Measurements from ENCODE around the gene IL5.
"Not testable (repeated sequence)": the region's sequence is repeated elsewhere in the genome, so short reads cannot be mapped to it uniquely, and the experiment has no call there.

The IL5 gene

DNA sequence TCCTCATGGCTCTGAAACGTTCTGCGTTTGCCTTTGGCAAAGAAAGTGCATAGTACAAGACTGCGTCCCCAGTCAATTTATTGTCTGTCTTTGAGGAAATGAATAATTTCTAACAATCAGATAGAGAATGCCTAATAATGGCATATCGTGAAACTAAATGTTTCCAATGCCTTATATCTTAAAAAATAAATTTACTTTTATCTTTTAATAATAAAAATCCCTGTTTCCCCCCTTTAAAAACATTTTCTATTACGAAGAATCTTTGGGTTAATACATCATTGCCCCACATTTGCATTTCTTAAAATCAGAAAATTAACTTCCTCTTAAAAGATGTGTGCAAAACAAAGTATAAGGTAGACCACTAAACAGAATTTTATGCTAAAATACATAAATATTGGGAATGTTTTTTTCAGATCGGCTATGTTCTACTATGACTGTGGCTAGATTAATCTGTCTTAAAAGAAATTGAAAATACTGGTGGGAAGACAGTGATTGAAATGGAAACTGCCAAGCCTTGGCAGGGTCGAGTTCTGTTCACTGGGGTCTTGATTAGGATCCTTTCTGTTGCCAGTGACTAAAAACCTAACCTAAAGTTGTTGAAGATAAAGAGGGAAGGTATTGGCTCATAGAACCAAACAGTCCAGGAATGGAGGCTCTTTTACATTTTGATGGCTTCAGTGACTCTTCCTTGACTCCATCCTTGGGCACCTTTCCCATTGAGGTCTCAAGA lies at the start of gene IL5:
Gene IL5 (minus strand): TSS at position 51 of the 730 bp plus-strand sequence. CDS start 44 bp downstream, at position 7.
- Histone ChIP-seq H3K4me1 (ENCODE audit: control insufficient read depth, insufficient read depth, low read length) (no peaks in the 10 kb centered on the region), H3K36me3 (ENCODE audit: control insufficient read depth, insufficient read depth, low read length) (no peaks in the 10 kb centered on the region), H3K9me3 (ENCODE audit: control insufficient read depth, low read length) (no peaks in the 10 kb centered on the region), H3K9ac (ENCODE audit: low read length) (no peak within 1 kb of the TSS), H3K4me3 (ENCODE audit: low read length) (no peak within 1 kb of the TSS), H3K27me3 (ENCODE audit: control insufficient read depth, insufficient read depth, low read length) (no peaks in the 10 kb centered on the region)

DNA sequence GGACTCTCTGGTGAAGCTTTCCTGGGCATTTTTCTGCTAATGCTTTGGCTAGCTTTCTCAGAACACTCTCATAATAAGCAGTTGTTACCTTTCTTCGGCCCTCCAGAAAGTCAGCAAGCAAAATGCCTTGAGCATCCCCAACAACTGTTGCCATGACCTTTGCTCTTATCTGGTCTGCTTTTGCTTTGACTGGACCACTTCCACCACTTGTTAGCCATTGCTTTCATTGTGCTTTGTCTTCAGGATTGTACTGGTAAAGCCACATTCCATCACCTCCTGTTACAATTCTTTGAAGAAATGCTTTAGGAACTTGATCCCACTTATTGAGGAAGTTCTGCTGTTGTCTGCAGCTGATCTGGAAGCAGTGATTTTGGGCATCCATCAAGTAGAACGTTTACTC lies 49.2 kb upstream of the IL5 start:
- Histone ChIP-seq H3K36me3 (ENCODE audit: control insufficient read depth, insufficient read depth, low read length) (peaks cover 4% of the 10 kb centered on the region), H3K9ac (ENCODE audit: low read length) (no peak overlapping the region), H3K4me3 (ENCODE audit: low read length) (no peak overlapping the region), H3K27me3 (ENCODE audit: control insufficient read depth, insufficient read depth, low read length) (no peaks in the 10 kb centered on the region), H3K4me1 (ENCODE audit: control insufficient read depth, insufficient read depth, low read length) (no peaks in the 10 kb centered on the region), H3K9me3 (ENCODE audit: control insufficient read depth, low read length) (no peaks in the 10 kb centered on the region)

DNA sequence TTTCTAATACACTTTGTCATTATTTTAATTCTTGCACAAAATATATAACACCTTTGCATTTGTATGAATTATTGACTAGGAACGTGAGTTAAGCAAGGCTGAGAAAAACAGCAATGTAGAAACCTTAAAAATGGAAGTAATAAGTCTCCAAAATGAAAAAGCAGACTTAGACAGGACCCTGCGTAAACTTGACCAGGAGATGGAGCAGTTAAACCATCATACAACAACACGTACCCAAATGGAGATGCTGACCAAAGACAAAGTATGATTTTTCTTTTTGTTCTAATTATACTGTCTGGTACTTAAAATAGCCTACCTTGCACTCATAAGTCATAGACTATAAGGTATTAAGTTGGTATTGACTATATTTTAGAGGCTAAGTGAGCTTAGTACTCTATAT lies 47.8 kb upstream of the IL5 start:
- H3K36me3 ChIP-seq (ENCODE audit: control insufficient read depth, insufficient read depth, low read length): no peaks in the 10 kb centered on the region
- no peaks in the 10 kb centered on the region for H3K4me1 ChIP-seq (ENCODE audit: control insufficient read depth, insufficient read depth, low read length)
- H3K9ac ChIP-seq (ENCODE audit: low read length): no peak overlapping the region
- H3K9me3 ChIP-seq (ENCODE audit: control insufficient read depth, low read length): no peaks in the 10 kb centered on the region
- no peaks in the 10 kb centered on the region for H3K27me3 ChIP-seq (ENCODE audit: control insufficient read depth, insufficient read depth, low read length)
- no peak overlapping the region for H3K4me3 ChIP-seq (ENCODE audit: low read length)

DNA sequence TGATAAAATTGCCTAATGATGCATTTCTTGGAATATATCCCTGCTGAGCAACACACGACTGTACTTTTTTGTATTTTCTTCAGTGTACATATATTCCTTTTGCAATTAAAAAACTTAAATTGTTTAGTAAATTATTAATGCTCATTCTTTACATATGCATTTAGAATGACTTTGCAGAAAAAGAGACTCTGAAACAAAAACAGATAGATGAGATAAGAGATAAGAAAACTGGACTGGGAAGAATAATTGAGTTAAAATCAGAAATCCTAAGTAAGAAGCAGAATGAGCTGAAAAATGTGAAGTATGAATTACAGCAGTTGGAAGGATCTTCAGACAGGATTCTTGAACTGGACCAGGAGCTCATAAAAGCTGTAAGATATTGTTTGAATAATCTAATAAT lies 46.1 kb upstream of the IL5 start:
- no peak overlapping the region for H3K9ac ChIP-seq (ENCODE audit: low read length)
- H3K4me3 ChIP-seq (ENCODE audit: low read length): no peak overlapping the region
- H3K9me3 ChIP-seq (ENCODE audit: control insufficient read depth, low read length): no peaks in the 10 kb centered on the region
- H3K27me3 ChIP-seq (ENCODE audit: control insufficient read depth, insufficient read depth, low read length): no peaks in the 10 kb centered on the region
- H3K36me3 ChIP-seq (ENCODE audit: control insufficient read depth, insufficient read depth, low read length): no peaks in the 10 kb centered on the region
- H3K4me1 ChIP-seq (ENCODE audit: control insufficient read depth, insufficient read depth, low read length): no peaks in the 10 kb centered on the region

DNA sequence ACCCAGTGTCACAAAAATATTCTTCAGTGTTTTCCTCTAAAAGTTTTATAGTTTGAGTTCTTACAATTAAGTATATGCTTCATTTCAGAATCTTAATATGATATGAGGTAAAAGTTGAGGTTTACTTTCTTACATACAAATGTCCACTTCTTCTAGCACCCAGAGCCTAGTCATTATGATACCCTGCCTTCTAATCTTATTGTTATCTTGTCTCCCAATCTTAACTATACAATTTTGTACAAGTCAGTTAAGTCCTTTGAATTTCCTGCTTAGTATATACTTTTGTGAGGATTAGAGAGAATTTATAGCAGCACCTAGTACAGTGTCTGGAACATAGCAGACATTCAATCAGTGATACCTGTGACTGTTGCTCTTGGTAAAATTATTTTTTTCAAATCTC lies 42.7 kb upstream of the IL5 start:
- no peaks in the 10 kb centered on the region for H3K4me1 ChIP-seq (ENCODE audit: control insufficient read depth, insufficient read depth, low read length)
- no peaks in the 10 kb centered on the region for H3K27me3 ChIP-seq (ENCODE audit: control insufficient read depth, insufficient read depth, low read length)
- no peak overlapping the region for H3K9ac ChIP-seq (ENCODE audit: low read length)
- H3K36me3 ChIP-seq (ENCODE audit: control insufficient read depth, insufficient read depth, low read length): no peaks in the 10 kb centered on the region
- H3K9me3 ChIP-seq (ENCODE audit: control insufficient read depth, low read length): no peaks in the 10 kb centered on the region
- no peak overlapping the region for H3K4me3 ChIP-seq (ENCODE audit: low read length)

DNA sequence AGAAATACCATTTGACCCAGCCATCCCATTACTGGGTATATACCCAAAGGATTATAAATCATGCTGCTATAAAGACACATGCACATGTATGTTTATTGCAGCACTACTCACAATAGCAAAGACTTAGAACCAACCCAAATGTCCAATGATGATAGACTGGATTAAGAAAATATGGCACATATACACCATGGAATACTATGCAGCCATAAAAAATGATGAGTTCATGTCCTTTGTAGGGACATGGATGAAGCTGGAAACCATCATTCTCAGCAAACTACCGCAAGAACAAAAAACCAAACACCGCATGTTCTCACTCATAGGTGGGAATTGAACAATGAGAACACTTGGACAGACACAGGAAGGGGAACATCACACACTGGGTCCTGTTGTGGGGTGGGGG lies 41.2 kb upstream of the IL5 start:
- not testable (repeated sequence) for H3K36me3 ChIP-seq (ENCODE audit: control insufficient read depth, insufficient read depth, low read length)

DNA sequence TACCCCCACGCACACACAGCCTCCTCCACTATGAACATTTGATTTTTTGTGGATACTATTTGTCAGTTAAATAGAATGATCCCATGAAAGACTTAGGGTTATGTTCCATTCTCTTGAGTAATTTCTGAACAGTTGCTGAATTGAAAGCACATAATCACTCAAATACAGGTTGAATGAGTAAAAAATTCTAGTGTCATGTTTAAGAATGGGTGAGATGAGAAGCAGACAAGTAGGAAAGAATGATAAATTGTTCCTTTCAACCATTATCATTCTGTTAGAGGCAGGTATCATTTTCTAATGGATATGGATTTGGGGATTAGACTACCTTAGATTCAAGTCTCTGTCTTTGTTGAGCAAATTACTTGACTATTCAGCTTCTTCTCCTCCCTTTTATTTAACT lies 32.8 kb upstream of the IL5 start:
- peaks cover 18% of the 10 kb centered on the region for H3K36me3 ChIP-seq (ENCODE audit: control insufficient read depth, insufficient read depth, low read length)
- no peaks in the 10 kb centered on the region for H3K9me3 ChIP-seq (ENCODE audit: control insufficient read depth, low read length)
- no peaks in the 10 kb centered on the region for H3K27me3 ChIP-seq (ENCODE audit: control insufficient read depth, insufficient read depth, low read length)
- H3K9ac ChIP-seq (ENCODE audit: low read length): no peak overlapping the region
- no peak overlapping the region for H3K4me3 ChIP-seq (ENCODE audit: low read length)
- no peaks in the 10 kb centered on the region for H3K4me1 ChIP-seq (ENCODE audit: control insufficient read depth, insufficient read depth, low read length)

More for the DNA sequence above, 41.2 kb upstream of the IL5 start:
- H3K4me1 ChIP-seq (ENCODE audit: control insufficient read depth, insufficient read depth, low read length); H3K27me3 ChIP-seq (ENCODE audit: control insufficient read depth, insufficient read depth, low read length); H3K9ac ChIP-seq (ENCODE audit: low read length); H3K4me3 ChIP-seq (ENCODE audit: low read length); H3K9me3 ChIP-seq (ENCODE audit: control insufficient read depth, low read length): not testable (repeated sequence)

DNA sequence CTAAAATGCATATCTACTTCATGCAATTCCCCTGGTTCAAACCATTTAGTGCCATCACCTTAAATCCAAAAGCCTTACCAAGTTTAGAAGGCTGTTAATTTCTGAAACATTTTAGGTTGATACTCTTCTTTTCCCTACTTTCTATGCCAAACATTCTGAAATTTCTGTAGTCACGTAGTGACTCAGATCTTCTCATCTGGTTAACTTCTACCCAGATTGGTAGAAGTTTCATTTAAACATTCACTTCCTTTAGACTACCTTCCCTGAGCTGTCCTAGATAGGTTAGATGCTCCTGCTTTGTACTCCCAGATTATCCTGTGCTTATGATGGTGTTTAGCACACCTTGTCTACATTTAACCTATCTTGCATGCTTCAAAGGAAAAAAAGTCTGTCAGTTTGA lies 23.3 kb upstream of the IL5 start:
- H3K9ac ChIP-seq (ENCODE audit: low read length): no peak overlapping the region
- H3K4me1 ChIP-seq (ENCODE audit: control insufficient read depth, insufficient read depth, low read length): no peaks in the 10 kb centered on the region
- peaks cover 4% of the 10 kb centered on the region for H3K36me3 ChIP-seq (ENCODE audit: control insufficient read depth, insufficient read depth, low read length)

DNA sequence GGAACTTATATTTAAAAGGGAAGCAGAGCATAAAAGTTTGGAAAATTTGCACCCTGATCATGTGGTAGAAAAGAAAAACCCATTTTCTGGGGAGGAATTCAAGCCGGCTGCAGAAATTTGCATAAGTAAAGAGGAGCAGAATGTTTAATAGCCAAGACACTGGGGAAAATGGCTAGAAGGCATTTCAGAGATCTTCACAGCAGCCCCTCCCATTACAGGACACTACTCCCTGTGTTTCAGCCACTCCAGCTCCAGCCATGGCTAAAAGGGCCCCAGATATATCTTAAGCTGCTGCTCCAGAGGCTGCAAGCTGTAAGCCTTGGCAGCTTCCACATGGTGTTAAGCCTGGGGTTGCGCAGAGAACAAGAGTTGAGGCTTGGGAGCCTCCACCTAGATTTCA lies 21.2 kb upstream of the IL5 start:
- H3K27me3 ChIP-seq (ENCODE audit: control insufficient read depth, insufficient read depth, low read length); H3K4me3 ChIP-seq (ENCODE audit: low read length); H3K4me1 ChIP-seq (ENCODE audit: control insufficient read depth, insufficient read depth, low read length); H3K36me3 ChIP-seq (ENCODE audit: control insufficient read depth, insufficient read depth, low read length); H3K9me3 ChIP-seq (ENCODE audit: control insufficient read depth, low read length); H3K9ac ChIP-seq (ENCODE audit: low read length): not testable (repeated sequence)

More for the DNA sequence above, 23.3 kb upstream of the IL5 start:
- Histone ChIP-seq H3K4me3 (ENCODE audit: low read length) (no peak overlapping the region), H3K9me3 (ENCODE audit: control insufficient read depth, low read length) (no peaks in the 10 kb centered on the region), H3K27me3 (ENCODE audit: control insufficient read depth, insufficient read depth, low read length) (no peaks in the 10 kb centered on the region)

DNA sequence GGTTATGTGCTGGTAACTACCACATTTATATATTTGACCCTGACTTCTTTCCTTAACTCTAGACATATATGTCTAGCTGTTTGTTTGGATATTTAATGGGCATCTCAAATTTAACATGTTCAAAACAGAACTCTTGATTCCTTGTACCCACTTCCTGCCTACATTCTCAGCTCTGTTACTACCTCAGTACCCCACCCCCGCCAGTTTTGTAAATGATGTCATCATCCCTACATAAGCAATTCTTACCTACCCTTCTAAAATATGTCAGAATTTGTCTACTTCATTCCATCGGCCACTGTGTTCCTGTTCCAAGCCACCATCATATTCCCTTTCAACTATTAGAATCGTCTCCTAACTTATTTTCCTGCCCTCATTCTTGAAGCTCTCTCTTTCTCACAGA lies 18.3 kb upstream of the IL5 start:
- H3K9ac ChIP-seq (ENCODE audit: low read length): no peak overlapping the region
- H3K36me3 ChIP-seq (ENCODE audit: control insufficient read depth, insufficient read depth, low read length): peaks cover 5% of the 10 kb centered on the region
- no peaks in the 10 kb centered on the region for H3K4me1 ChIP-seq (ENCODE audit: control insufficient read depth, insufficient read depth, low read length)
- no peak overlapping the region for H3K4me3 ChIP-seq (ENCODE audit: low read length)
- no peaks in the 10 kb centered on the region for H3K27me3 ChIP-seq (ENCODE audit: control insufficient read depth, insufficient read depth, low read length)
- H3K9me3 ChIP-seq (ENCODE audit: control insufficient read depth, low read length): no peaks in the 10 kb centered on the region

DNA sequence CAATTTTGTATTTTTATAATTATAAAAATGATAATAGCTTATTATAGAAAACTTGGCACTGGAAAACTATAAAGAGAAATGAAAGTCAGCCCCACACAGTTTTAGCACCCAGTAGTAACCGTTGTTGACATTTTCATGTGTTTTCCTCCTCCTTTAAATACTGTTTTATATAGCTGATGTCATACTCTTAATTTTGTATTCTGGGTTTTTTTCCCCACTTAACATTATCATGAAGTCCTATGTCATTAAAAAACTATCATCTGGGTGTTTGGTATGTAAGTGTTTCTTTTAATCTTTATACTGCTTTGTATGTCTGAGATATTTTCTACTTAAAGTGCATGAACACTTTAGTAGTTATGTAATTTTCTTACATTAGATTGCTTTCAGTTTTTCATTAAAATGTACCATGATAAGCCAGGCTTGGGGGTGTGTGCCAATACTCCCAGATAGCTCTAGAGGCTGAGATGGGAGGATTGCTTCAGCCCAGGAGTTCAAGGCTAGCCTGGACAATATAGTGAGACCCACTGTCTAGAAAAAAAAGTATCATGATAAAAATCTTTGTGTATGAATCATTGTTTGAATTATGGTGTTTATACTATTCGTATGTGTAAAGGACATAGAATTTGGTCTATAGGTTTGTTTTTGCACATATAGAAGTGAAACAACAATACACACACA lies 16.2 kb upstream of the IL5 start:
- no peaks in the 10 kb centered on the region for H3K9me3 ChIP-seq (ENCODE audit: control insufficient read depth, low read length)
- no peak overlapping the region for H3K4me3 ChIP-seq (ENCODE audit: low read length)
- H3K36me3 ChIP-seq (ENCODE audit: control insufficient read depth, insufficient read depth, low read length): peaks cover 5% of the 10 kb centered on the region
- H3K4me1 ChIP-seq (ENCODE audit: control insufficient read depth, insufficient read depth, low read length): no peaks in the 10 kb centered on the region
- no peak overlapping the region for H3K9ac ChIP-seq (ENCODE audit: low read length)
- no peaks in the 10 kb centered on the region for H3K27me3 ChIP-seq (ENCODE audit: control insufficient read depth, insufficient read depth, low read length)

DNA sequence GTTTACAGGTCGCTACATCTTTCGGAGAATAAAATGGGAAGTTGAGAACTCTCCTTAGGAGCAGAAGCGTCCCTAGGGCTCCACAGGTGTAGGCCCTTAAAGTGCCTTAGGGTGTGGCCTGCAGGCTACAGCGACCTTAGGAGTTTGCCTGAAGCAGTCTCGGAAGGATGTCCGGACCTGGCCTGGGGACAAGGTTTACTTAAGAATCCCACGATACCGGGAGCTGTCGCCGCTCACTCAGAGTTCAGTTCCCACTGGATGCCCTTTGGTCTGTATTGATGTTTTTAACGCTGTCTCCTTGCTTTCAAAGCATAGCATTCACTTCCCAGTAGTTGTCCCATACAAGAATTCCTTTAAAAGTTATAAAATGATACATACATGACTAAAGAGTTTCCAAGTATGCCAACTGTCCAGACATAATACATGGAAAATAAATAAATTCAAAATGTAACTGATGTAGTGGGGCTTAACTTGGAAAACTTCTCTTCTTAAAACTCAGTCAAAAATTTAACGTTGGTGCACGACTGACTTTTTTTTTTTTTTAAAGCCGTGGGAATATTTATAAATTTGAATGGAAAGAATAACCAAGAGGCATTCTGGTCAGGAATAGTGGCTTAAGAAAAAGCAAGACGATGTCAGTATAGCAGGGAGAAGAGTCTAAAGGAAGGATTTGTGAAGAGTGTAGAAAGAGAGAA lies 14.3 kb upstream of the IL5 start:
- Histone ChIP-seq H3K36me3 (ENCODE audit: control insufficient read depth, insufficient read depth, low read length) (peaks cover 5% of the 10 kb centered on the region), H3K4me3 (ENCODE audit: low read length) (peak overlapping the region; percentile 53)

More for the DNA sequence above, 14.3 kb upstream of the IL5 start:
- peak overlapping the region; percentile 84 for H3K9ac ChIP-seq (ENCODE audit: low read length)
- H3K9me3 ChIP-seq (ENCODE audit: control insufficient read depth, low read length): no peaks in the 10 kb centered on the region
- H3K27me3 ChIP-seq (ENCODE audit: control insufficient read depth, insufficient read depth, low read length): no peaks in the 10 kb centered on the region
- H3K4me1 ChIP-seq (ENCODE audit: control insufficient read depth, insufficient read depth, low read length): no peaks in the 10 kb centered on the region
